ENCODE measurements around the gene MMD2.

DNA sequence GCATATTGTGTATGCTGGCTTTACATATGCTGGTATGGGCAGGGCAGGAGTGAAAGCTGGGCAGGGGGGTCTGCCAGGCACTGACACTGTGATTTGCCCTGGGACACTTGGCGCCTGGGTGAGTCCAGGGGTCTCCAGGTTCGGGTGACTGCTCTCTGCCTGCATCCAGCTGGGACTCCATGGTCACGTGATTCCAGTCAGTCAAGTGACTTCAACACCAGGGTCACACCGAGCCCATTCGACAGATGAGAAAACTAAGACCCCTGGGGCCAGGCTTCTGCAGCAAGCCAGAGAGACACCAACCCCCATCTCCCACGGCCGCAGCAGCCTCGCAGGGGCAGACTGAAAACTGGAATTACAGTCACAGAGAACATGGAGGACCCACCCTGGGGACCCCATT is 30.0 kb downstream of the MMD2 start:
- no peak for TF ChIP-seq EZH2phosphoT487 (IDR thresholded peaks at IDR 0.05; ENCODE audit: unreplicated experiment)
- no peak for TF ChIP-seq CTCF (conservative IDR thresholded peaks at IDR 0.05; ENCODE audit: low read depth in 2 of 2)
- TF ChIP-seq EZH2 (IDR thresholded peaks at IDR 0.05; ENCODE audit: low read depth, unreplicated experiment), result no peak
- no peak for TF ChIP-seq POLR2AphosphoS5 (IDR thresholded peaks at IDR 0.05; ENCODE audit: low read depth)
- TF ChIP-seq, protein P1, sequence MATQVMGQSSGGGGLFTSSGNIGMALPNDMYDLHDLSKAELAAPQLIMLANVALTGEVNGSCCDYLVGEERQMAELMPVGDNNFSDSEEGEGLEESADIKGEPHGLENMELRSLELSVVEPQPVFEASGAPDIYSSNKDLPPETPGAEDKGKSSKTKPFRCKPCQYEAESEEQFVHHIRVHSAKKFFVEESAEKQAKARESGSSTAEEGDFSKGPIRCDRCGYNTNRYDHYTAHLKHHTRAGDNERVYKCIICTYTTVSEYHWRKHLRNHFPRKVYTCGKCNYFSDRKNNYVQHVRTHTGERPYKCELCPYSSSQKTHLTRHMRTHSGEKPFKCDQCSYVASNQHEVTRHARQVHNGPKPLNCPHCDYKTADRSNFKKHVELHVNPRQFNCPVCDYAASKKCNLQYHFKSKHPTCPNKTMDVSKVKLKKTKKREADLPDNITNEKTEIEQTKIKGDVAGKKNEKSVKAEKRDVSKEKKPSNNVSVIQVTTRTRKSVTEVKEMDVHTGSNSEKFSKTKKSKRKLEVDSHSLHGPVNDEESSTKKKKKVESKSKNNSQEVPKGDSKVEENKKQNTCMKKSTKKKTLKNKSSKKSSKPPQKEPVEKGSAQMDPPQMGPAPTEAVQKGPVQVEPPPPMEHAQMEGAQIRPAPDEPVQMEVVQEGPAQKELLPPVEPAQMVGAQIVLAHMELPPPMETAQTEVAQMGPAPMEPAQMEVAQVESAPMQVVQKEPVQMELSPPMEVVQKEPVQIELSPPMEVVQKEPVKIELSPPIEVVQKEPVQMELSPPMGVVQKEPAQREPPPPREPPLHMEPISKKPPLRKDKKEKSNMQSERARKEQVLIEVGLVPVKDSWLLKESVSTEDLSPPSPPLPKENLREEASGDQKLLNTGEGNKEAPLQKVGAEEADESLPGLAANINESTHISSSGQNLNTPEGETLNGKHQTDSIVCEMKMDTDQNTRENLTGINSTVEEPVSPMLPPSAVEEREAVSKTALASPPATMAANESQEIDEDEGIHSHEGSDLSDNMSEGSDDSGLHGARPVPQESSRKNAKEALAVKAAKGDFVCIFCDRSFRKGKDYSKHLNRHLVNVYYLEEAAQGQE (IDR thresholded peaks at IDR 0.05; ENCODE audit: unreplicated experiment), result no peak
- TF ChIP-seq STAT1 (IDR thresholded peaks at IDR 0.05; ENCODE audit: unreplicated experiment), result no peak
- TF ChIP-seq, protein P2, sequence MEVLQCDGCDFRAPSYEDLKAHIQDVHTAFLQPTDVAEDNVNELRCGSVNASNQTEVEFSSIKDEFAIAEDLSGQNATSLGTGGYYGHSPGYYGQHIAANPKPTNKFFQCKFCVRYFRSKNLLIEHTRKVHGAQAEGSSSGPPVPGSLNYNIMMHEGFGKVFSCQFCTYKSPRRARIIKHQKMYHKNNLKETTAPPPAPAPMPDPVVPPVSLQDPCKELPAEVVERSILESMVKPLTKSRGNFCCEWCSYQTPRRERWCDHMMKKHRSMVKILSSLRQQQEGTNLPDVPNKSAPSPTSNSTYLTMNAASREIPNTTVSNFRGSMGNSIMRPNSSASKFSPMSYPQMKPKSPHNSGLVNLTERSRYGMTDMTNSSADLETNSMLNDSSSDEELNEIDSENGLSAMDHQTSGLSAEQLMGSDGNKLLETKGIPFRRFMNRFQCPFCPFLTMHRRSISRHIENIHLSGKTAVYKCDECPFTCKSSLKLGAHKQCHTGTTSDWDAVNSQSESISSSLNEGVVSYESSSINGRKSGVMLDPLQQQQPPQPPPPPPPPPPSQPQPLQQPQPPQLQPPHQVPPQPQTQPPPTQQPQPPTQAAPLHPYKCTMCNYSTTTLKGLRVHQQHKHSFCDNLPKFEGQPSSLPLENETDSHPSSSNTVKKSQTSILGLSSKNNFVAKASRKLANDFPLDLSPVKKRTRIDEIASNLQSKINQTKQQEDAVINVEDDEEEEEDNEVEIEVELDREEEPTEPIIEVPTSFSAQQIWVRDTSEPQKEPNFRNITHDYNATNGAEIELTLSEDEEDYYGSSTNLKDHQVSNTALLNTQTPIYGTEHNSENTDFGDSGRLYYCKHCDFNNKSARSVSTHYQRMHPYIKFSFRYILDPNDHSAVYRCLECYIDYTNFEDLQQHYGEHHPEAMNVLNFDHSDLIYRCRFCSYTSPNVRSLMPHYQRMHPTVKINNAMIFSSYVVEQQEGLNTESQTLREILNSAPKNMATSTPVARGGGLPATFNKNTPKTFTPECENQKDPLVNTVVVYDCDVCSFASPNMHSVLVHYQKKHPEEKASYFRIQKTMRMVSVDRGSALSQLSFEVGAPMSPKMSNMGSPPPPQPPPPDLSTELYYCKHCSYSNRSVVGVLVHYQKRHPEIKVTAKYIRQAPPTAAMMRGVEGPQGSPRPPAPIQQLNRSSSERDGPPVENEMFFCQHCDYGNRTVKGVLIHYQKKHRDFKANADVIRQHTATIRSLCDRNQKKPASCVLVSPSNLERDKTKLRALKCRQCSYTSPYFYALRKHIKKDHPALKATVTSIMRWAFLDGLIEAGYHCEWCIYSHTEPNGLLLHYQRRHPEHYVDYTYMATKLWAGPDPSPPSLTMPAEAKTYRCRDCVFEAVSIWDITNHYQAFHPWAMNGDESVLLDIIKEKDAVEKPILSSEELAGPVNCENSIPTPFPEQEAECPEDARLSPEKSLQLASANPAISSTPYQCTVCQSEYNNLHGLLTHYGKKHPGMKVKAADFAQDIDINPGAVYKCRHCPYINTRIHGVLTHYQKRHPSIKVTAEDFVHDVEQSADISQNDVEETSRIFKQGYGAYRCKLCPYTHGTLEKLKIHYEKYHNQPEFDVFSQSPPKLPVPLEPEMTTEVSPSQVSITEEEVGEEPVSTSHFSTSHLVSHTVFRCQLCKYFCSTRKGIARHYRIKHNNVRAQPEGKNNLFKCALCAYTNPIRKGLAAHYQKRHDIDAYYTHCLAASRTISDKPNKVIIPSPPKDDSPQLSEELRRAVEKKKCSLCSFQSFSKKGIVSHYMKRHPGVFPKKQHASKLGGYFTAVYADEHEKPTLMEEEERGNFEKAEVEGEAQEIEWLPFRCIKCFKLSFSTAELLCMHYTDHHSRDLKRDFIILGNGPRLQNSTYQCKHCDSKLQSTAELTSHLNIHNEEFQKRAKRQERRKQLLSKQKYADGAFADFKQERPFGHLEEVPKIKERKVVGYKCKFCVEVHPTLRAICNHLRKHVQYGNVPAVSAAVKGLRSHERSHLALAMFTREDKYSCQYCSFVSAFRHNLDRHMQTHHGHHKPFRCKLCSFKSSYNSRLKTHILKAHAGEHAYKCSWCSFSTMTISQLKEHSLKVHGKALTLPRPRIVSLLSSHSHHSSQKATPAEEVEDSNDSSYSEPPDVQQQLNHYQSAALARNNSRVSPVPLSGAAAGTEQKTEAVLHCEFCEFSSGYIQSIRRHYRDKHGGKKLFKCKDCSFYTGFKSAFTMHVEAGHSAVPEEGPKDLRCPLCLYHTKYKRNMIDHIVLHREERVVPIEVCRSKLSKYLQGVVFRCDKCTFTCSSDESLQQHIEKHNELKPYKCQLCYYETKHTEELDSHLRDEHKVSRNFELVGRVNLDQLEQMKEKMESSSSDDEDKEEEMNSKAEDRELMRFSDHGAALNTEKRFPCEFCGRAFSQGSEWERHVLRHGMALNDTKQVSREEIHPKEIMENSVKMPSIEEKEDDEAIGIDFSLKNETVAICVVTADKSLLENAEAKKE (CRISPR knock-in tag; IDR thresholded peaks at IDR 0.05), result no peak
- TF ChIP-seq CREB1 (CRISPR knock-in tag; IDR thresholded peaks at IDR 0.05; ENCODE audit: low read depth), result no peak
- no peak for TF ChIP-seq JUNB (IDR thresholded peaks at IDR 0.05; ENCODE audit: unreplicated experiment)
- TF ChIP-seq NANOG (IDR thresholded peaks at IDR 0.05; ENCODE audit: borderline replicate concordance), result no peak
- TF ChIP-seq, protein P3, sequence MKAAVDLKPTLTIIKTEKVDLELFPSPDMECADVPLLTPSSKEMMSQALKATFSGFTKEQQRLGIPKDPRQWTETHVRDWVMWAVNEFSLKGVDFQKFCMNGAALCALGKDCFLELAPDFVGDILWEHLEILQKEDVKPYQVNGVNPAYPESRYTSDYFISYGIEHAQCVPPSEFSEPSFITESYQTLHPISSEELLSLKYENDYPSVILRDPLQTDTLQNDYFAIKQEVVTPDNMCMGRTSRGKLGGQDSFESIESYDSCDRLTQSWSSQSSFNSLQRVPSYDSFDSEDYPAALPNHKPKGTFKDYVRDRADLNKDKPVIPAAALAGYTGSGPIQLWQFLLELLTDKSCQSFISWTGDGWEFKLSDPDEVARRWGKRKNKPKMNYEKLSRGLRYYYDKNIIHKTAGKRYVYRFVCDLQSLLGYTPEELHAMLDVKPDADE (IDR thresholded peaks at IDR 0.05), result no peak
- TF ChIP-seq ZNF114 (CRISPR knock-in tag; IDR thresholded peaks at IDR 0.05), result no peak

Data from GM23338 (cell line).